ENCODE data around the gene SPSB2. TPM values are rescaled to one million over a fixed set of nuclear protein-coding genes. Genes with fewer than 3 reads are reported as not detected.

Gene SPSB2
- polyA plus RNA-seq, 1 experiment: 2.6 TPM

DNA sequence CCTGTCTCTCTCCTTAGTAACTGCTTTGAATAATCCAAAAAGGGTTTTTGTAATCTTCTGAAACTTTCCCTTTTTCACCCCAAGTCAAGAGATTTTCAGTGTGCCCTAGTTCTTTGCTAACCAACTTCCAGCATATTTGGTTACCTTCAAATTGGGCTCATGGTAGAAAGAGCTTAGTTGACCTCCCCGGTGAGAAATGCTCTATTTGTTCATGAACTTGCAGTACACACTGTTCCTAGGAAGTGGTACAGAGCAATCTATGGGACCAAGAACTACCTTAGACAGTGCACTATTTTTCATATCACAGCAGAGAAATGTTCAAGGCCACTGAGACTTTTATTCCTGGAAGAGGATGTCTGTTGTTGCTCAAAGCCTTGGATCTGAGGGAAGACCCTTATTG, 19.5 kb downstream of the SPSB2 start:
- ChIA-PET POLR2A (interaction anchor here (0.9 to 3.4 kb wide), 5 partner anchors 16 to 90 kb away, joined by 3 to 37 read pairs (median 17); partner anchors contain the start of genes PTMS and SPSB2), CTCF (interaction anchor here (1.5 to 5.1 kb wide), 4 partner anchors 16 to 101 kb away, joined by 3 to 26 read pairs (median 12); partner anchors contain the start of gene MLF2)
- Histone ChIP-seq H3K27me3 (ENCODE audit: control insufficient read depth, insufficient read depth, low read length) (no peaks in the 10 kb centered on the region), H3K27ac (ENCODE audit: low read depth, low read length) (peak overlapping the region; percentile 92), H3K4me3 (ENCODE audit: low read depth, low read length) (peak overlapping the region; percentile 77), H3K9me3 (ENCODE audit: control insufficient read depth, insufficient read depth, low read length) (no peaks in the 10 kb centered on the region; the same call in 1 of the 2 replicates)
- TF ChIP-seq, protein P1, sequence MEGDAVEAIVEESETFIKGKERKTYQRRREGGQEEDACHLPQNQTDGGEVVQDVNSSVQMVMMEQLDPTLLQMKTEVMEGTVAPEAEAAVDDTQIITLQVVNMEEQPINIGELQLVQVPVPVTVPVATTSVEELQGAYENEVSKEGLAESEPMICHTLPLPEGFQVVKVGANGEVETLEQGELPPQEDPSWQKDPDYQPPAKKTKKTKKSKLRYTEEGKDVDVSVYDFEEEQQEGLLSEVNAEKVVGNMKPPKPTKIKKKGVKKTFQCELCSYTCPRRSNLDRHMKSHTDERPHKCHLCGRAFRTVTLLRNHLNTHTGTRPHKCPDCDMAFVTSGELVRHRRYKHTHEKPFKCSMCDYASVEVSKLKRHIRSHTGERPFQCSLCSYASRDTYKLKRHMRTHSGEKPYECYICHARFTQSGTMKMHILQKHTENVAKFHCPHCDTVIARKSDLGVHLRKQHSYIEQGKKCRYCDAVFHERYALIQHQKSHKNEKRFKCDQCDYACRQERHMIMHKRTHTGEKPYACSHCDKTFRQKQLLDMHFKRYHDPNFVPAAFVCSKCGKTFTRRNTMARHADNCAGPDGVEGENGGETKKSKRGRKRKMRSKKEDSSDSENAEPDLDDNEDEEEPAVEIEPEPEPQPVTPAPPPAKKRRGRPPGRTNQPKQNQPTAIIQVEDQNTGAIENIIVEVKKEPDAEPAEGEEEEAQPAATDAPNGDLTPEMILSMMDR (IDR thresholded peaks at IDR 0.05; ENCODE audit: low read depth, low read length): no peak
- DNase-seq (ENCODE audit: low read depth, low spot score): no peak

DNA sequence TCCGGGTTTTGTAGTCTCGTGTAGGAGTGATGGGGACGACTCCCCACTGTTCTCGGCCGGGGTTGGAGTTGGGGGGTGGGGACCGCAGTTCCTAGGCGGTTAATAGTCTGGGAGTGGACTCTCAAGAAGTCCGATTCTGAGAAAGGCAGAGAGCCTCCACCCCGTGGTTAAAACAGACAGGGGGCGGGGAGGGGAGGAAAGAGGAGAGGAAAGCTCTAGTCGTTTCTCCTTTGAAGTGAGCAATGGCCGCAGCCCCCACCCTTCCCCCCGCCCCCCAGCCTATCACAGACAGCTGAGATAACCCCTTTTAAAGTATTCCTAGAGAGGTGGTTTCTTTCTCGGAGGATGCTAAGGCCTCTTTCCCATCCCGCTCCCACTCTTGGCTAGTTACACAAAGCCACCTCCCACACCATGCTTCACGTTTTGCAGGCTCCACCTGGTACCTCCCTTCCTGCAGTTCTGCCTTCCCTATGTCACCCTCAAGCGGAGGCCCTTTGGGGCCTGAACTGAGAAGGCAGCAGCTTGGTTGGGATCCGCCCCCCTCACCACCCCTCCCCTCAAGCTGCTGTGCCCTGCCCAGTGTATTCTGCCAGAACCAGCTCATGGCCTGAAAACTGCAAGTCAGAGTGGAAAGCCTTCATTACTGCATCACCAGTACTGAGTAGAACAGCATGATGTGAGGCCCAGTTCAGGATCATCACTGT, 20.3 kb downstream of the SPSB2 start:
- no peaks in the 10 kb centered on the region for H3K27me3 ChIP-seq (ENCODE audit: control insufficient read depth, insufficient read depth, low read length)
- ChIA-PET CTCF (interaction anchor here (0.8 to 5.1 kb wide), 9 partner anchors 17 to 100 kb away, joined by 3 to 26 read pairs (median 6); partner anchors contain the start of gene MLF2), POLR2A (interaction anchor here (0.6 to 3.4 kb wide), 18 partner anchors 8 to 319 kb away, joined by 3 to 57 read pairs (median 5); partner anchors contain the start of genes C12orf57, COPS7A, GAPDH and P3H3)
- TF ChIP-seq, protein P1 (IDR thresholded peaks at IDR 0.05; ENCODE audit: low read depth, low read length): no peak
- H3K9me3 ChIP-seq (ENCODE audit: control insufficient read depth, insufficient read depth, low read length): no peaks in the 10 kb centered on the region; the same call in 1 of the 2 replicates
- H3K27ac ChIP-seq (ENCODE audit: low read depth, low read length): peak overlapping the region; percentile 92
- H3K4me3 ChIP-seq (ENCODE audit: low read depth, low read length): peak overlapping the region; percentile 77
- no peak for DNase-seq (ENCODE audit: low read depth, low spot score)

DNA sequence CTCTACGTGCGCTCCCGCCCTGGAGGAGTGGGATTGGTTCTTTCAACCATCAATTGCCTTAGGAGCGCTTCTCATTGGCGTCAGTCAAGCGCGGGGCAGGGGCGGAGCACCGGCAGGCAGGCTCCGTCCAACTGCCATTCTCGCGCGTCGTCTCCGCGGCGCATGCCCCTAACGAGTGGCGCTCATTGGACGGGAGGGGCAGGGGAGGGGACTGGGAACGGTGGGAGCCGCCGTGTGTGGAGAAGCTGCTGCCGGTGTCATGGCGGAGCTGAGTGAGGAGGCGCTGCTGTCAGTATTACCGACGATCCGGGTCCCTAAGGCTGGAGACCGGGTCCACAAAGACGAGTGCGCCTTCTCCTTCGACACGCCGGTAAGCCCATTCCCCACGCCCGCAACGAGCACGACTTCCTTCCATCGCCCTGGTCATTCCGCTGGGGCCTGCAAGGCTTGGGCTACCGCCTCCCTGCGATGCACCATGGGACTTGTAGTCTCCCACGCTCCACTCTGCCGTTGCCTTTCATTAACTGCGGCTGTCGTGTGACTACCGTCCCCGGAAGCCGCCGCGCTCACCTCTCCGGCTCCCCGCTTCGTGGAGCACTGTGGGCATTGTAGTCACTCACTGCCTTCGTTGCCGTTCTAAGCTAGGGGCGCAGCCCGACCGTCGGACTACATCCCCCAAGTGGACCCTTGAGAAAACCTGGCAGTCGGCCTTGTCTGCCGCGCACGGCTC, 21.0 kb downstream of the SPSB2 start, which contains the start of gene USP5:
USP5 (plus strand) TSS at position 230 of the 730 bp plus-strand sequence; CDS start at position 260, 30 bp downstream.
- ChIA-PET CTCF (interaction anchor here (0.7 to 5.1 kb wide), 11 partner anchors 17 to 100 kb away, joined by 3 to 26 read pairs (median 6); partner anchors contain the start of genes MLF2 and SPSB2), POLR2A (interaction anchor here (0.6 to 3.4 kb wide), 23 partner anchors 9 to 318 kb away, joined by 3 to 57 read pairs (median 6); partner anchors contain the start of genes C12orf57, COPS7A, GAPDH and GNB3)
- no peaks in the 10 kb centered on the region for H3K27me3 ChIP-seq (ENCODE audit: control insufficient read depth, insufficient read depth, low read length)
- H3K27ac ChIP-seq (ENCODE audit: low read depth, low read length): peak within 1 kb of the TSS; percentile 92
- no peaks in the 10 kb centered on the region; the same call in 1 of the 2 replicates for H3K9me3 ChIP-seq (ENCODE audit: control insufficient read depth, insufficient read depth, low read length)
- H3K4me3 ChIP-seq (ENCODE audit: low read depth, low read length): peak within 1 kb of the TSS; percentile 97
- DNase-seq (ENCODE audit: low read depth, low spot score): peak; percentile 99
- TF ChIP-seq, protein P1 (IDR thresholded peaks at IDR 0.05; ENCODE audit: low read depth, low read length): no peak; the same call in 1 of the 2 replicates

DNA sequence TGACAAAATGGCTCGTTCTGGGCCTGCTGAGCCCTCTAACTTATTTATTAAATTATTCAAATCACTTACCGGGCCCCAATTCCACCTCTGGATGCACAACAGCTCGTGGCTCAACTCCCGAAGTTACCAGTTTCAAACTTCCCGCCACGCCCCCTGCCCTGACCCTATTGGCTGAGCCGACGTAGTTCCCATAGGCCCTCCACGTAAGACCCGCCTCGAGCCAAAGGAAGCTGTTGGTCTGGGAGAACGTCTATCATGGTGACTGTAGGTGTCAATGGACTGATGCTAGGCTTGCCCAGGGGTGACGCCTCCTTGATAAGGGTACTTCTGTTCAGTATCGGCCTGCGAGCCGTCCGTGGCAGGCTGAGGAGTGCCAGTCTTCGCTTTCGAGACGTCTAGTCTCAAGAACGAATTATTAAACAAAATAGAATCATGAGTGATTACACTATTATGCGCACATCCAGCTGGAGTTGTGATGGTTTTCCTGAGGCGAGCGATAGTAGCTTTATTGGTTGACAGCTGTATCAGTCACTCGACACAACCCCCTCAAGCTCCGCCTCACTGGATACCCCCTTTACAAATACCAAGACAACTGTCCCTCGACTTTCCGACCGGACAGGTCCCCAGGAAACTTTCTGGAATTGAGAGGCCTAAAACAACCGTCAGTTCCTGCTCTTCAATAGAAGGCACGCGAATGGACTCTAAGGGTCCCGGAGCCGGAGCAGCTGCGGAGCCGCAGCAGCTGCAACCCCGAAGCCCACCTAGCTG, 21.8 kb downstream of the SPSB2 start, which contains the start of gene CDCA3:
CDCA3 (minus strand) TSS at position 134 of the 768 bp plus-strand sequence. CDS start 334 bp downstream, outside the sequence.
- Histone ChIP-seq H3K27me3 (ENCODE audit: control insufficient read depth, insufficient read depth, low read length) (no peaks in the 10 kb centered on the region), H3K27ac (ENCODE audit: low read depth, low read length) (peak within 1 kb of the TSS; percentile 75), H3K9me3 (ENCODE audit: control insufficient read depth, insufficient read depth, low read length) (no peaks in the 10 kb centered on the region; the same call in 1 of the 2 replicates), H3K4me3 (ENCODE audit: low read depth, low read length) (peak within 1 kb of the TSS; percentile 97)
- TF ChIP-seq, protein P1 (IDR thresholded peaks at IDR 0.05; ENCODE audit: low read depth, low read length): no peak
- peak; percentile 96 for DNase-seq (ENCODE audit: low read depth, low spot score)
- POLR2A ChIA-PET: interaction anchor here (0.6 to 3.4 kb wide), 18 partner anchors 8 to 317 kb away, joined by 3 to 57 read pairs (median 7); partner anchors contain the start of genes C12orf57, COPS7A, GAPDH and GNB3
- CTCF ChIA-PET: interaction anchor here (0.7 to 5.1 kb wide), 6 partner anchors 17 to 99 kb away, joined by 4 to 26 read pairs (median 7); partner anchors contain the start of genes MLF2 and SPSB2

Measured in AG04450 (cell line).